ENCODE data around the gene ACTL9. TPM values are rescaled to one million over a fixed set of nuclear protein-coding genes. Genes with fewer than 3 reads are reported as not detected.
A peak's percentile ranks its signal among the peaks of the same experiment; 100 is the strongest.

ACTL9 gene
- total RNA-seq, 1 donor from 2014 or later, result not detected

- peaks cover 5% of the 10 kb centered on the region for H3K4me1 Mint-ChIP-seq (ENCODE audit: low read depth)
- peaks cover 8% of the 10 kb centered on the region for H3K27me3 Mint-ChIP-seq (ENCODE audit: insufficient read depth)
- intact Hi-C loops (cut with micrococcal nuclease), result loop anchor here (1.0 to 5.0 kb wide), 4 partner anchors 40 to 333 kb away; partner anchors contain the start of genes MBD3L1 and ZNF558
- no peaks in the 10 kb centered on the region for H3K9me3 Mint-ChIP-seq
- DNase-seq (ENCODE audit: low spot score), result peak; percentile 39
- H3K27ac Mint-ChIP-seq, result no peak overlapping the region
- H3K4me3 Mint-ChIP-seq, result peak overlapping the region; percentile 56
- H3K36me3 Mint-ChIP-seq (ENCODE audit: low read depth), result no peaks in the 10 kb centered on the region
Measured at GRCh38 chr19:8654591-8655339, 43.8 kb downstream of the ACTL9 start.

DNA sequence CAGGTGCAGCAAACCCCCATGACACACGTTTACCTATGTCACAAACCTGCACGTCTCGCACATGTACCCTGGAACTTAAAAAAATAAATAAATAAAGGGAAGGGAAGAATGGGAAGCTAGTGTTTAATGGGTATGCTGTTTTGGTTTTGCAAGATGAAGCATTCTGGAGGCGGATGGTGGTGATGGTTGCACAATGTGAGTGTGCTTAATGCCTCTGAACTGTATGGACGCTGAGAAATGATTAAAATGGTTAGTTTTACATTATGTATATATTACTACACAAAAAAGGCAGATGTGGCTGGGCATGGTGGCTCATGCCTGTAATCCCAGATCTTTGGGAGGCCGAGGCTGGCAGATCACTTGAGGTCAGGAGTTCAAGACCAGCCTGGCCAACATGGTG, 50.4 kb downstream of the ACTL9 start:
- Mint-ChIP-seq H3K36me3 (ENCODE audit: low read depth) (no peaks in the 10 kb centered on the region), H3K4me3 (no peak overlapping the region), H3K27me3 (ENCODE audit: insufficient read depth) (peaks cover 16% of the 10 kb centered on the region), H3K9me3 (no peaks in the 10 kb centered on the region), H3K27ac (no peak overlapping the region), H3K4me1 (ENCODE audit: low read depth) (no peaks in the 10 kb centered on the region)
- intact Hi-C loops (cut with micrococcal nuclease), result no loop called here
- DNase-seq (ENCODE audit: low spot score), result no peak

Other genes starting within 250 kb of the ACTL9 start
- gene PRAM1, start 196.2 kb downstream of the ACTL9 start, total RNA-seq, result 0.10 and 0.44 TPM in 2 replicates
- gene ZNF414, start 184.6 kb downstream of the ACTL9 start, total RNA-seq, result 22.1 and 23.6 TPM in 2 replicates
- 45.6 and 50.9 TPM in 2 replicates for gene MYO1F, start 121.4 kb downstream of the ACTL9 start, total RNA-seq
- gene ADAMTS10, start 88.1 kb downstream of the ACTL9 start, total RNA-seq, result 3.2 and 3.3 TPM in 2 replicates
- gene NFILZ, start 68.2 kb downstream of the ACTL9 start, total RNA-seq, result not detected in 2 replicates
- not detected in 2 replicates for gene OR2Z1, start 22.8 kb upstream of the ACTL9 start, total RNA-seq
- gene ZNF558, start 133.5 kb upstream of the ACTL9 start, total RNA-seq, result 18.7 and 23.2 TPM in 2 replicates
- not detected in 2 replicates for gene MBD3L1, start 133.6 kb upstream of the ACTL9 start, total RNA-seq

Measured in activated T-helper 1 cell treated with anti-CD3 and anti-CD28 coated beads, Interleukin-12 subunit alpha, Interleukin-12 subunit beta, Interleukin-2, Interleukin-4 antibody, amounts not matched to agents 30 ng/mL and 10 ng/mL and 1 ng/mL, durations not matched to agents 14 hours and 24 hours and 36 hours (primary cell).